ENCODE measurements around the gene DOCK9.

Gene DOCK9

GRCh38 chr13:98853771-98854221 lies 124.1 kb downstream of the DOCK9 start:
- H3F3A ChIP-seq (ENCODE audit: insufficient read depth, low read length), result no peaks in the 10 kb centered on the region
- H3K27ac ChIP-seq (ENCODE audit: low read depth, low read length, poor library complexity, severe bottlenecking), result no peak overlapping the region
- TF ChIP-seq CTCF (IDR thresholded peaks at IDR 0.05; ENCODE audit: low read length), result no peak
- TF ChIP-seq EZH2 (IDR thresholded peaks at IDR 0.05; ENCODE audit: borderline replicate concordance, low read length), result no peak
- no peak overlapping the region for H3K4me3 ChIP-seq (ENCODE audit: low read depth, low read length, poor library complexity, severe bottlenecking)
- no peaks in the 10 kb centered on the region for H4K20me1 ChIP-seq (ENCODE audit: insufficient read depth, low read length)
- H3K36me3 ChIP-seq (ENCODE audit: insufficient read depth, low read length), result no peaks in the 10 kb centered on the region
- H2AFZ ChIP-seq (ENCODE audit: low read length), result no peak overlapping the region
- H3K4me1 ChIP-seq (ENCODE audit: insufficient read depth, low read length, severe bottlenecking), result no peaks in the 10 kb centered on the region
- H3K27me3 ChIP-seq (ENCODE audit: insufficient read depth, low read length), result no peaks in the 10 kb centered on the region
- no peaks in the 10 kb centered on the region for H3K9me2 ChIP-seq (ENCODE audit: low read depth, low read length)
- no peaks in the 10 kb centered on the region for H3K79me2 ChIP-seq (ENCODE audit: insufficient read depth, low read length)
- H3K9ac ChIP-seq (ENCODE audit: low read length), result no peak overlapping the region
- H3K9me3 ChIP-seq (ENCODE audit: low read length), result no peaks in the 10 kb centered on the region
- H3K4me2 ChIP-seq (ENCODE audit: low read length), result no peak overlapping the region

DNA sequence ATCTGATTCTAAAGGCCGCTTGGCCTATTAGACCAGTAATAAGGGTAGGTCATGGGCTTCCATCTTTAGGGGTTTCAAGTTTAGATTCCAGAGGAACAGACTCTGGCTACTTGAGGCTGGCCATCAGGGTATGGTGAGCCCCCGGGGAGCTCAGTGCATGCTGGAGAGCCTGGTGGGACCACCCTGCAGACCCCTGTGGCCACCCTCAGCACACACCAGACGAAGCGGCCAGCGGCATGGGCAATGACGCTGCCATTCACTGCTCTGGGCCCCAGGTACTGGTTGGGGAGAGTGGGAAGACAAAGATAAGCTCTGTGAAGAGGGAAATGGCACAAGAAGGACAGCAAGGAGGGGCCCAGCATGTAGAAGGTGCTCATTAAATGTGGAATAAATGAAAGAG lies 126.6 kb downstream of the DOCK9 start:
- no peaks in the 10 kb centered on the region for H3F3A ChIP-seq (ENCODE audit: insufficient read depth, low read length)
- TF ChIP-seq EZH2 (IDR thresholded peaks at IDR 0.05; ENCODE audit: borderline replicate concordance, low read length) (no peak), CTCF (IDR thresholded peaks at IDR 0.05; ENCODE audit: low read length) (no peak)
- no peaks in the 10 kb centered on the region for H3K9me2 ChIP-seq (ENCODE audit: low read depth, low read length)
- H3K36me3 ChIP-seq (ENCODE audit: insufficient read depth, low read length), result no peaks in the 10 kb centered on the region
- H3K27me3 ChIP-seq (ENCODE audit: insufficient read depth, low read length), result no peaks in the 10 kb centered on the region
- H3K27ac ChIP-seq (ENCODE audit: low read depth, low read length, poor library complexity, severe bottlenecking), result no peak overlapping the region
- H3K9me3 ChIP-seq (ENCODE audit: low read length), result no peaks in the 10 kb centered on the region
- no peaks in the 10 kb centered on the region for H3K4me1 ChIP-seq (ENCODE audit: insufficient read depth, low read length, severe bottlenecking)
- H4K20me1 ChIP-seq (ENCODE audit: insufficient read depth, low read length), result no peaks in the 10 kb centered on the region
- H2AFZ ChIP-seq (ENCODE audit: low read length), result no peak overlapping the region
- H3K4me3 ChIP-seq (ENCODE audit: low read depth, low read length, poor library complexity, severe bottlenecking), result no peak overlapping the region
- no peaks in the 10 kb centered on the region for H3K79me2 ChIP-seq (ENCODE audit: insufficient read depth, low read length)
- no peak overlapping the region for H3K4me2 ChIP-seq (ENCODE audit: low read length)
- no peak overlapping the region for H3K9ac ChIP-seq (ENCODE audit: low read length)

DNA sequence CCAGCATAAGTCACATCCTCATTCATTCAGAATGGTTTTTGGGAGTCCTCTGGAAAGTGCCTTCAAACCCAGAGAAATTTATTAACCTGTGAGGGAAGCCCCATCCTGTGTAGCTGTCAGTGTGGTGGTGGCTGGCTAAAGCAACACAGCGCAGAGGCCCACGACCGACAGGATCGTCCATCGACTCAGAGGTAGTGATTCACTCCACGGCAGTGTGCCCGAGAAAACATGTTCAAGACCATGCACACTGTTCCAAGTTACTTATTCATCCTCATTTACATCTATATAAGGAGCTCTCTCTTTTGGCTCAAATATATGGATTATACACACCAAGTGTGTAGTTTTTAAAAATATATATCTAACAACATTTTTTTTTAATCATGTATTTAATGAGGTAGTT lies 129.1 kb downstream of the DOCK9 start:
- H3K27me3 ChIP-seq (ENCODE audit: insufficient read depth, low read length), result no peaks in the 10 kb centered on the region
- H3K79me2 ChIP-seq (ENCODE audit: insufficient read depth, low read length), result no peaks in the 10 kb centered on the region
- H3K9me2 ChIP-seq (ENCODE audit: low read depth, low read length), result no peaks in the 10 kb centered on the region
- H2AFZ ChIP-seq (ENCODE audit: low read length), result no peak overlapping the region
- no peaks in the 10 kb centered on the region for H3K9me3 ChIP-seq (ENCODE audit: low read length)
- no peaks in the 10 kb centered on the region for H3K36me3 ChIP-seq (ENCODE audit: insufficient read depth, low read length)
- H3K4me2 ChIP-seq (ENCODE audit: low read length), result no peak overlapping the region
- no peak overlapping the region for H3K4me3 ChIP-seq (ENCODE audit: low read depth, low read length, poor library complexity, severe bottlenecking)
- no peaks in the 10 kb centered on the region for H4K20me1 ChIP-seq (ENCODE audit: insufficient read depth, low read length)
- no peaks in the 10 kb centered on the region for H3F3A ChIP-seq (ENCODE audit: insufficient read depth, low read length)
- H3K4me1 ChIP-seq (ENCODE audit: insufficient read depth, low read length, severe bottlenecking), result no peaks in the 10 kb centered on the region
- H3K27ac ChIP-seq (ENCODE audit: low read depth, low read length, poor library complexity, severe bottlenecking), result no peak overlapping the region
- H3K9ac ChIP-seq (ENCODE audit: low read length), result no peak overlapping the region
- TF ChIP-seq EZH2 (IDR thresholded peaks at IDR 0.05; ENCODE audit: borderline replicate concordance, low read length), result no peak
- TF ChIP-seq CTCF (IDR thresholded peaks at IDR 0.05; ENCODE audit: low read length), result no peak
